22Rv1 (cell line): Measurements from ENCODE around the gene TUBGCP5.

Experiments used
- H3K27ac ChIP-seq: fragments of 450-650 bp; 2 replicates; pipeline ENCODE4 v1.5.1; 2017
- ZFX ChIP-seq: fragments of 450-650 bp; IDR thresholded peaks from 2 replicates; pipeline ENCODE4 v1.6.1; 2017; ENCODE audit warnings: antibody characterized with exemption, borderline replicate concordance
- TF ChIP-seq, protein P1 (sequence below): fragments of 450-650 bp; IDR thresholded peaks from 2 replicates; pipeline ENCODE4 v1.5.1; 2017; ENCODE audit warnings: mild to moderate bottlenecking

TUBGCP5 gene

DNA sequence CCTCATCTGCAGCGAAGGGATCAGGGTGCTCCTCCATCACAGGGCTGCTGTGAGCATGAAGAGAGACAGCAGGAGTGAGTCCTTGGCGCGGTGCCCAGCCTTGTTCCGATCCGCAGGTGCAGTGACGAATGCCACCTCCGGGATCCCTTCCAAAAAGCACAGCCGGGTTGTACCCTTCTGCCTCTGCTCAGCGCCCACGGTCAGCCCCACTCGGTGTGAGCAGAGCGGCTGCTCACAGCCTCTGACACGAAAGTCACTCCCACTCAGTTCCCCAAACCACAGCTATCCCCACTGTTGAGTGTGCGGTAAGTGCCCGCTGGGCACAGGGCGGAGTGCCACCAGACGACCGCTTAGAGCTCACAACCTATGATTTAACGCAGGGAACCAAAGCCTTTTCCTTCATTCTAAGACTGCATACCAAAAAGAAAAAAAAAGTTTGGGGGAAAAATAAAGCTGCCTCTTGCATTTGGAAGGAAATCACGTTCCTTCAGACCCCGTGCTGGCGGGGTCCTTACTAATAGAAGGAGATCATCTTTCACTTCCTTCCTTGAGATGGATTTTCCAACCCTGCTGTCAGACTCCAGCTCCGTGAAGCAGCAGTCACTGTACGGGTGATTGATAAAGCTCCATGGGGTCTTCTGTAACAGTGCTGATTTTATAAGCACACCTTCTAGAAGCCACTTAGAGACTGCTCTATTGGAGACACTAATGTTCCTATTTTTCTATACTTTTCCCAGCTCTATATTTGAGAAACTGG, 34.7 kb upstream of the TUBGCP5 start:
- H3K27ac ChIP-seq, result no peak overlapping the region
- TF ChIP-seq ZFX, result no peak
- TF ChIP-seq, protein P1, sequence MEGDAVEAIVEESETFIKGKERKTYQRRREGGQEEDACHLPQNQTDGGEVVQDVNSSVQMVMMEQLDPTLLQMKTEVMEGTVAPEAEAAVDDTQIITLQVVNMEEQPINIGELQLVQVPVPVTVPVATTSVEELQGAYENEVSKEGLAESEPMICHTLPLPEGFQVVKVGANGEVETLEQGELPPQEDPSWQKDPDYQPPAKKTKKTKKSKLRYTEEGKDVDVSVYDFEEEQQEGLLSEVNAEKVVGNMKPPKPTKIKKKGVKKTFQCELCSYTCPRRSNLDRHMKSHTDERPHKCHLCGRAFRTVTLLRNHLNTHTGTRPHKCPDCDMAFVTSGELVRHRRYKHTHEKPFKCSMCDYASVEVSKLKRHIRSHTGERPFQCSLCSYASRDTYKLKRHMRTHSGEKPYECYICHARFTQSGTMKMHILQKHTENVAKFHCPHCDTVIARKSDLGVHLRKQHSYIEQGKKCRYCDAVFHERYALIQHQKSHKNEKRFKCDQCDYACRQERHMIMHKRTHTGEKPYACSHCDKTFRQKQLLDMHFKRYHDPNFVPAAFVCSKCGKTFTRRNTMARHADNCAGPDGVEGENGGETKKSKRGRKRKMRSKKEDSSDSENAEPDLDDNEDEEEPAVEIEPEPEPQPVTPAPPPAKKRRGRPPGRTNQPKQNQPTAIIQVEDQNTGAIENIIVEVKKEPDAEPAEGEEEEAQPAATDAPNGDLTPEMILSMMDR, result no peak

DNA sequence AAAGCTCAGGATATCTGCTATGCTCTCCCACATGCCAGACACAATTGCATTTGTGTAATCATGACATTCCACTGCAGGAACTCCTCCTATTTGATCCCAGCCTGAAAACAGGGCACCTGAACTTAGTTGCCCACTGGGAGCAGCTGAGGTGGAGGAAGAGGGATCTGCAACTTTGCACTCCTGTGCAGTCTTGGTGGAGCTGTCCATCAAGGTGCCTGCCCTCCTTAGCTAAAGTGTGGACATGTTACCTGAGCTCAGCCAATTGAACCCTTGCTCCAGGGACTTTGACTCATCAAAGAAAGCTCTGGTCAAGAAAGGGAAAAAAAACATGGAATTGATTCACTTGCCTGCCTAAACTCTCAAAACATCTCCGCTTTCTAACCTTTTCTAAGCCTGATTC, 33.3 kb upstream of the TUBGCP5 start:
- H3K27ac ChIP-seq, result no peak overlapping the region
- TF ChIP-seq, protein P1, result no peak
- TF ChIP-seq ZFX, result no peak

DNA sequence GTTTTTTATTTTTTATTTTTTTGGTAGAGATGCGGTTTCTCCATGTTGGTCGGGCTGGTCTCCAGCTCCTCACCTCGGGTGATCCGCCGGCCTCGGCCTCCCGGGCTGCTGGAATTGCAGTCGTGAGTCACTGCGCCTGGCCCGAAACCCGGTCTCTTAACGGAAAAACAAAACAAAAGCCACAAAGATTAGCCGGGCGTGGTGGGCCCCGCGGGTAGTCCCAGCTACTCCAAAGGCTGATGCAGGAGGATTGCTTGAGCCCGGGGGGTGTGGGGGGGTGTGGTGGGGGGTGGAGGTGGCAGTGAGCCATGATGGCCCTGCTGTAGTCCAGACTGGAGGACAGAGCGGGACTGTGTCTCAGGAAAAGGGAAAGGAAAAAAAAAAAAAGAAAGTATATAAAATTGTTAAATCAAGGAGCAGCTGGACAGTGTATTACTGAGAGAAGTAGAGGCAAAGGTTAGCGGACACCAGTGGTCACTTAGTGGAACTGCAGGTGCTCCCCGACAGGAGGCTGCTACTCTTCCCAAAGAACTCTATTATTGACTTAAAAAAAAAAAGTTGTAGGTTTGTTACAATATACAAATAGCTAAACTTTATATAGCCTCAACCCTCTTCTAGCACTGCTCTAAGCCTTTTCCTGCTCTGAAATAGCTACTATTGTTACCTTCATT, 30.3 kb upstream of the TUBGCP5 start:
- no peak overlapping the region for H3K27ac ChIP-seq
- TF ChIP-seq ZFX, result no peak
- TF ChIP-seq, protein P1, result peak; percentile 40

DNA sequence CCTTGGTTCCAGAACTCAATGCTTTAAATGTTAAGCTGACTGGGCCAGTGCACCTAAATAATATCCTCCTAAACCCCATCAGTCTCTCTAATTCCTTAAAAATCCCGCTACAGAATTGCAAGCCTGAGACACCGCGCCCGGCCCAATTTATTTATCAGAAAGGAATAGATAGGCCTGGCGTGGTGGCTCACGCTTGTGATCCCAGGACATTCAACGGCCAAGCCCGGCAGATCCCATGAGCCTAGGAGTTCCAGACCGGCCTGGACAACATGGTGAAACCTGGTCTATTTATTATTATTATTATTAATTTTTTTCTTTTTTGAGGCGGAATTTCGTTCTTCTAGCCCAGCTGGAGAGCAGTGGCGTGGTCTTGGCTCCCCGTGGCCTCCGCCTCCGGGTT, 28.0 kb upstream of the TUBGCP5 start:
- TF ChIP-seq, protein P1, result no peak
- no peak for TF ChIP-seq ZFX
- no peak overlapping the region for H3K27ac ChIP-seq

DNA sequence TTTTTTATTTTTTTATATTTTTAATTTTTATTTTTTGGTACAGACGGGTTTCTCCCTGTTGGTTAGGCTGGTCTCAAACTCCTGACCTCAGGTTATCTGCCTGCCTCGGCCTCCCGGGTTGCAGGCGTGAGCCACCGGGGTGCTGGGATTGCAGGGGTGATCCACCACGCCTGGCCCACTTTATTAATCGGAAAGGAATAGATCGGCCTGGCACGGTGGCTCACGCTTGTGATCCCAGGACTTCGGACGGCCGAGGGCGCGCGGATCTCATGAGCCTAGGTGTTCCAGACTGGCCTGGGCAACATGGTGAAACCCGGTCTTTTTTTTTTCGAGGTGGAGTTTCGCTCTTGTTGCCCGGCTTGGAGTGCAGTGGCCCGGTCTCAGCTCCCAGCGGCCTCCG, 26.5 kb upstream of the TUBGCP5 start:
- no peak overlapping the region for H3K27ac ChIP-seq

DNA sequence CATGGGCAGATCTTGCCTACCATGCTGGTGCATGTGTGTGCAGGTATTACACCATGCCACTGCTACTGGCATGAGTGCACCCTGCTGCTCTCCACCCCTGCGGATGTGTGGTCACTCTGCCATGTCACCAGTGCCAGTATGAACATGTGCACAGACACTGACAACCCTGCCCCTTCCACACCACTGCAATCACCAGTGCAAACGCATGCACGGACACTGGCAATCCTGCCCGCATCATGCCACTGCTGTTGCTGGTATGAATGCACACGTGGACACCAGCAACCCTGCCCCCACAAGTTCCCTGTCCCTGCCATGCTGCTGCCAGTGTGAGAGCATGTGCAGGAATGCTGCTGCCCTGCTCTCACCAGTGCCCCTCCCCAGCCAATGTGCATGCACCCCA, 24.8 kb upstream of the TUBGCP5 start:
- no peak for TF ChIP-seq ZFX
- TF ChIP-seq, protein P1, result no peak
- H3K27ac ChIP-seq, result no peak overlapping the region

More for the DNA sequence above, 26.5 kb upstream of the TUBGCP5 start:
- TF ChIP-seq ZFX, result no peak
- TF ChIP-seq, protein P1, result no peak

DNA sequence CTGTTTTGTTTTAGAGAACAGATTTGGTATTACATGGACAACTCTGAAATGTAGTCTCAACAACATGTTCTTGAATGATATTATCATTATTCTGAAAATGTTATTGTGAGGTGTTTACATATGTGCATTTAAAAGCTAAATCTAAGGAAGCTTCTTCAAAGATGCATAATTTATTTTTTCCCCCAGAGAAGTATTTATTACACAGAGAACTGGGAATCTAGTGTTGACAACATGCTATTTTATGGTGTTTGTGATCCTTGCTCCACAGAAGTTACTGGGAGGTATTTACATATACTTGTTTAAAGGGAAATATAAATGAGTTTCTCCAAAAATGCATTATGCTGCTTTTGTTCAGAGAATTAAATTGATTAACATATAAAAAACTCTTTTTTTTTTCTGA, 18.3 kb upstream of the TUBGCP5 start:
- no peak overlapping the region for H3K27ac ChIP-seq
- TF ChIP-seq ZFX, result no peak
- TF ChIP-seq, protein P1, result no peak
